Cardiac fibroblast (primary cell): ENCODE data around the gene ZNF732.

Source experiments
- DNase-seq, 2 donors: peaks; one replicate each; pipeline versions ENCODE4 v3.0.0 to v3.0.0-alpha.2; 2010; ENCODE audit warnings: low read depth in 2 of 2
- H3K4me3 ChIP-seq, 2 donors: replicated peaks in 1 of 2; 1 replicate in 1 of 2; 2 replicates in 1 of 2; pipeline ENCODE4 v1.5.1; 2011; ENCODE audit warnings: low read depth in 2 of 2, low read length in 2 of 2, mild to moderate bottlenecking in 2 of 2, moderate library complexity in 1 of 2
- TF ChIP-seq, protein P1 (sequence below): IDR thresholded peaks from one replicate; pipeline ENCODE4 v1.5.1; 2011; ENCODE audit warnings: low read depth, mild to moderate bottlenecking, low read length, inconsistent platforms

ZNF732 gene

DNA sequence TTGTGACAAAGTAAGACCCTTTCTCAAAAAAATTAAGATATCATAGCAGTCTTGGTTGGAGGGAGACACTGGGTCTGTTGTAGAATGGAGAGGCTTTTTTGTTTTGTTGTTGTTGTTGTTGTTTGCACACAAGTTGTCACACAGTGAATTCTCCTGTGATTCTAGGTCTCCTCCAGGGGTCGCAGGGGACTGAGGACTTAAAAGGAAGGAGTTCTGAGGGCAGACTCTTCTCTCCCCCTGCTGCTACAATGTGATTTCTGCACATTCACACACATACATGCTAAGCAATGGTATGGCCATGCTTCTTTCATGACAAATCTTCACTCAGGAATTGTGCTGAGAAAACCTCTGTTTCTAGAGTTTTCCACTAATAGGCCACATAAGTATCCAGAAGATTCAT, 71.1 kb downstream of the ZNF732 start:
- TF ChIP-seq, protein P1, sequence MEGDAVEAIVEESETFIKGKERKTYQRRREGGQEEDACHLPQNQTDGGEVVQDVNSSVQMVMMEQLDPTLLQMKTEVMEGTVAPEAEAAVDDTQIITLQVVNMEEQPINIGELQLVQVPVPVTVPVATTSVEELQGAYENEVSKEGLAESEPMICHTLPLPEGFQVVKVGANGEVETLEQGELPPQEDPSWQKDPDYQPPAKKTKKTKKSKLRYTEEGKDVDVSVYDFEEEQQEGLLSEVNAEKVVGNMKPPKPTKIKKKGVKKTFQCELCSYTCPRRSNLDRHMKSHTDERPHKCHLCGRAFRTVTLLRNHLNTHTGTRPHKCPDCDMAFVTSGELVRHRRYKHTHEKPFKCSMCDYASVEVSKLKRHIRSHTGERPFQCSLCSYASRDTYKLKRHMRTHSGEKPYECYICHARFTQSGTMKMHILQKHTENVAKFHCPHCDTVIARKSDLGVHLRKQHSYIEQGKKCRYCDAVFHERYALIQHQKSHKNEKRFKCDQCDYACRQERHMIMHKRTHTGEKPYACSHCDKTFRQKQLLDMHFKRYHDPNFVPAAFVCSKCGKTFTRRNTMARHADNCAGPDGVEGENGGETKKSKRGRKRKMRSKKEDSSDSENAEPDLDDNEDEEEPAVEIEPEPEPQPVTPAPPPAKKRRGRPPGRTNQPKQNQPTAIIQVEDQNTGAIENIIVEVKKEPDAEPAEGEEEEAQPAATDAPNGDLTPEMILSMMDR = no peak
- no peak for DNase-seq

GRCh38 chr4:223913-224497, 81.3 kb downstream of the ZNF732 start:
- DNase-seq = no peak
- no peak overlapping the region for H3K4me3 ChIP-seq
- TF ChIP-seq, protein P1 = no peak

More for the DNA sequence above, 71.1 kb downstream of the ZNF732 start:
- no peak overlapping the region for H3K4me3 ChIP-seq
